RWPE2 (cell line): ENCODE data around the gene SLC12A7.

Source experiments
- ATAC-seq: fragments of 200-7000 bp; cut with Tn5 transposase; 3 replicates; pipeline ENCODE4 v1.9.1; 2021; ENCODE audit warnings: low read depth
- DNase-seq: peaks from one replicate; pipeline ENCODE4 v3.0.0-alpha.2; 2020; ENCODE audit warnings: low spot score
- H3K27ac ChIP-seq: fragments of 450-650 bp; 2 replicates; pipeline ENCODE4 v1.5.1; 2017; ENCODE audit warnings: mild to moderate bottlenecking; ENCODE audit not compliant: poor library complexity, severe bottlenecking
- H3K27me3 ChIP-seq: fragments of 250-450 bp; sonication (Bioruptor Pico); 2 replicates; pipeline ENCODE4 v1.5.1; 2021; ENCODE audit warnings: mild to moderate bottlenecking, moderate library complexity; ENCODE audit not compliant: insufficient read depth, poor library complexity, severe bottlenecking
- H3K36me3 ChIP-seq: fragments of 250-450 bp; sonication (Bioruptor Pico); 2 replicates; pipeline ENCODE4 v1.5.1; 2020; ENCODE audit warnings: low read depth, mild to moderate bottlenecking, moderate library complexity
- H3K4me1 ChIP-seq: fragments of 250-450 bp; sonication (Bioruptor Pico); 2 replicates; pipeline ENCODE4 v1.5.1; 2021; ENCODE audit warnings: mild to moderate bottlenecking, moderate library complexity; ENCODE audit not compliant: insufficient read depth, poor library complexity, severe bottlenecking
- H3K4me3 ChIP-seq: fragments of 250-450 bp; sonication (Bioruptor Pico); 2 replicates; pipeline ENCODE4 v1.5.1; 2021; ENCODE audit warnings: mild to moderate bottlenecking, moderate library complexity; ENCODE audit not compliant: severe bottlenecking
- H3K9me3 ChIP-seq: fragments of 250-450 bp; sonication (Bioruptor Pico); 2 replicates; pipeline ENCODE4 v1.5.1; 2021; ENCODE audit warnings: mild to moderate bottlenecking, moderate library complexity; ENCODE audit not compliant: severe bottlenecking
- TF ChIP-seq, protein P1 (sequence below): fragments of 450-650 bp; IDR thresholded peaks from one replicate; pipeline ENCODE4 v1.5.1; 2017; ENCODE audit warnings: mild to moderate bottlenecking, moderate library complexity; ENCODE audit not compliant: poor library complexity, severe bottlenecking

The SLC12A7 gene

DNA sequence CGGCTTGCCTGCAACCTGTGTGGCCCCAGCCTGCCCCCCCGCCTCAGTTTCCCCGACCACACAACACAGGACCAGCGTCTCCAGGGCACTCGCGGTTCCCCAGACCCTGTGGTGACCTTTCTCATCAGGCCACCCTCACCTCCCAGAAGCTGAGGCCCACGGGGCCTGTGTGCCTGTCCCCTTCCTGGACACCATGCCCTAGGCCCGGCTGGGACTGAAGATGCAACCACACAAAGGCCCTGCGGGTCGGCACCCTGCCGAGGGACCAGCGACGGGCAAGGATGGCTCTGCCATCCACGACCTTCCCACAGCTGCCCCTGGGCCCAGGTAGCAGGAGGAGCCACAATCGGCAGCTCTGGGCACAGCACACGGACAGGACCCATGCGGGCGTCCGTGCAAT lies 34.8 kb downstream of the SLC12A7 start:
- Histone ChIP-seq H3K9me3 (no peaks in the 10 kb centered on the region), H3K4me1 (no peaks in the 10 kb centered on the region), H3K4me3 (no peak overlapping the region), H3K27ac (no peak overlapping the region), H3K36me3 (no peaks in the 10 kb centered on the region; the same call in 1 of the 2 replicates), H3K27me3 (no peaks in the 10 kb centered on the region)
- DNase-seq (no peak), ATAC-seq (no peak)
- TF ChIP-seq, protein P1, sequence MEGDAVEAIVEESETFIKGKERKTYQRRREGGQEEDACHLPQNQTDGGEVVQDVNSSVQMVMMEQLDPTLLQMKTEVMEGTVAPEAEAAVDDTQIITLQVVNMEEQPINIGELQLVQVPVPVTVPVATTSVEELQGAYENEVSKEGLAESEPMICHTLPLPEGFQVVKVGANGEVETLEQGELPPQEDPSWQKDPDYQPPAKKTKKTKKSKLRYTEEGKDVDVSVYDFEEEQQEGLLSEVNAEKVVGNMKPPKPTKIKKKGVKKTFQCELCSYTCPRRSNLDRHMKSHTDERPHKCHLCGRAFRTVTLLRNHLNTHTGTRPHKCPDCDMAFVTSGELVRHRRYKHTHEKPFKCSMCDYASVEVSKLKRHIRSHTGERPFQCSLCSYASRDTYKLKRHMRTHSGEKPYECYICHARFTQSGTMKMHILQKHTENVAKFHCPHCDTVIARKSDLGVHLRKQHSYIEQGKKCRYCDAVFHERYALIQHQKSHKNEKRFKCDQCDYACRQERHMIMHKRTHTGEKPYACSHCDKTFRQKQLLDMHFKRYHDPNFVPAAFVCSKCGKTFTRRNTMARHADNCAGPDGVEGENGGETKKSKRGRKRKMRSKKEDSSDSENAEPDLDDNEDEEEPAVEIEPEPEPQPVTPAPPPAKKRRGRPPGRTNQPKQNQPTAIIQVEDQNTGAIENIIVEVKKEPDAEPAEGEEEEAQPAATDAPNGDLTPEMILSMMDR, result no peak

DNA sequence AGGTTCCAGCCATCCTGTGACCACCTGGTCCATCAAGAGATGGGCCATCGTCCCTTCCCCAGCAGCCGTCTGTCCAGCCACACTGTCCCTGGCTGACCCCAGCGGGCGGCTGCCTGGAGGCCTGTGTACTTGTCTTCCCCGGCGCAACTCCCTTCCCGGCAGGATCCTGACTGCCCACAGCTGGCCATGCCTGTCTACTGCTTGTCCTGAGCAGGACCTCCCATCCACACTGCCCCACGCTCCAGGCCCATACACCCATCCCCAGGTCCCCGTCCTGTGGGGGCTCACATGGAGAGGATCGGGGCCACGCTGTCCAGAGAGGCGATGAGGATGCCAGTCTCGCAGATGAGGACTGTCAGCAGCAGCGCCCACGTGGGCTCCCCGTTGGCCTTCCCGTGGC lies 35.5 kb downstream of the SLC12A7 start:
- Histone ChIP-seq H3K4me1 (no peaks in the 10 kb centered on the region), H3K27me3 (no peaks in the 10 kb centered on the region), H3K36me3 (no peaks in the 10 kb centered on the region; the same call in 1 of the 2 replicates), H3K4me3 (no peak overlapping the region), H3K9me3 (no peaks in the 10 kb centered on the region), H3K27ac (no peak overlapping the region)
- no peak; the same call in 2 of the 3 replicates for ATAC-seq
- DNase-seq, result no peak
- TF ChIP-seq, protein P1, result no peak

DNA sequence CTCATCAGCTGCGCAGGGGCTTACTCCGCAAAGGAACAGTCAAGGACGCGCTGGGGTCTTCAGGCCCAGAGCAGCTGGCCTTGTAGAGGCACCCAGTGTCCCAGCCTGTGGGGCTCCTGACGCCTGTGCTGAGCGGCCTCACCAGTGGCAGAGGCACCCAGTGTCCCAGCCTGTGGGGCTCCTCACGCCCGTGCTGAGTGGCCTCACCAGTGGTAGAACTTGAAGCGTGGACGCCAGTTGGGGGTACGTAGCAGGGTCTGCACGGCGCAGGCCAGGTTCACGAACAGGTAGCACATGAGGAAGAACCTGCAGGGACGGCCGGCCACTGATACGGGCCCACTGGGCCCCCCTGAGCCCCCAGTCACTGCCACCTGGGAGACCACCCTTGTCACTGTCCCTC lies 35.9 kb downstream of the SLC12A7 start:
- Histone ChIP-seq H3K27ac (no peak overlapping the region), H3K9me3 (no peaks in the 10 kb centered on the region), H3K4me1 (no peaks in the 10 kb centered on the region), H3K27me3 (no peaks in the 10 kb centered on the region), H3K4me3 (no peak overlapping the region), H3K36me3 (no peaks in the 10 kb centered on the region; the same call in 1 of the 2 replicates)
- ATAC-seq, result no peak
- no peak for DNase-seq
- TF ChIP-seq, protein P1, result no peak

DNA sequence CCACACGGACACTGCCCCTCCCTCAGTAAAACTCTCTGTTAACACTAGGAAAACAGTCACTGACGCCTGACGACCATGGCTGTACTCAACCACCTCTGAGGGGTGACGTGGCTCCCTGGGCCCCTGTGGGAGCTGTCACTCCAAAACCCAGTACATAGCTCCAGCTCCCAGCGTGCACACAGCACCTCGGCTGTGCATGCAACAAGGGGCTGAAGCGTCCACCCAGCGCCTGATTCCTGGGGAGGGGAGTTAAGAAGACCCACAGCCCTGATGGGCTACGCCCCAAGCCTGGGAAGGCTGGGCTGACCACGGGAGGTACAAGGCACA lies 36.3 kb downstream of the SLC12A7 start:
- no peaks in the 10 kb centered on the region for H3K27me3 ChIP-seq
- no peak overlapping the region for H3K27ac ChIP-seq
- no peaks in the 10 kb centered on the region; the same call in 1 of the 2 replicates for H3K36me3 ChIP-seq
- no peaks in the 10 kb centered on the region for H3K4me1 ChIP-seq
- no peak for ATAC-seq
- no peaks in the 10 kb centered on the region for H3K9me3 ChIP-seq
- DNase-seq, result no peak
- H3K4me3 ChIP-seq, result no peak overlapping the region
- TF ChIP-seq, protein P1, result no peak

DNA sequence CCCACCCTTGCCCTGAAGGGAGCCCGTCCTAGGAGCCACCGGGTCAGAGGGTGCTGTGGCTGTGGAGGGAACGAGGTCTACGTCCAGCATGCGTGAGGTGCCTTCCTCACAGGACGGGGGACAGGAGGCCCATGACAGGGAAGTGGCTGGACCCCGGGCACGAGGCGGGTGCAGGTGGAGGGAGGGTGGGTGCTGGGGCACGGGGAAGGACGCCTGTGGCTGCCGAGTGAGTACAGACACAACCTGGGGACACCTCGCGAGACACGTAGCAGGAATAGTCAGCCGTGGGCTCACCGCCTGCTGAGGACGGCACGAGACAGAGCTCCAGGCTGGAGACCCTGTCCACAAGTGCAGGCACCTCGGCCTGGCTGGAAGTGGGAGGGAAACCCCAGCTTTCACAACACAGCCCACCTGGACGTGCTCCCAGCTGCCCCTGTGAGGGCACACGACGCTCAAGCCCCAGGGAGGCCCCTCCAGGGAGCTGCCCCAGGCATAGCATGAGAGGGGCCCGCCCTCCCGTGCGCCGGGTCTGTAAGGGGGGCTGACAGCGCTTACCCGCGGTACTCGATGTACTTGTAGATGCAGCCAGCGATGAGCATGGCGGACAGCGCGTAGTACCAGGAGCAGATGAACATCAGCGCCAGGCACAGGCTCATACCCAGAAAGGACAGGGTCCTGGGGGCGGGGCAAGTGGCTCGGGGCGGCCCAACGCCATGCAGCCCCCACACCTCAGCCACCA lies 36.9 kb downstream of the SLC12A7 start:
- no peak for ATAC-seq
- TF ChIP-seq, protein P1, result no peak

More for the DNA sequence above, 36.9 kb downstream of the SLC12A7 start:
- Histone ChIP-seq H3K27ac (no peak overlapping the region), H3K9me3 (no peaks in the 10 kb centered on the region), H3K4me3 (no peak overlapping the region), H3K36me3 (no peaks in the 10 kb centered on the region; the same call in 1 of the 2 replicates), H3K4me1 (no peaks in the 10 kb centered on the region), H3K27me3 (no peaks in the 10 kb centered on the region)
- no peak for DNase-seq
